Activated CD4-positive, CD25-positive, alpha-beta regulatory T cell treated with anti-CD3 and anti-CD28 coated beads, Interleukin-2, amount 50 U/mL, for 72 hours (primary cell): ENCODE results near the gene ASMTL.
"Not testable (repeated sequence)": the region's sequence is repeated elsewhere in the genome, so short reads cannot be mapped to it uniquely, and the experiment has no call there.

Source experiments
- DNase-seq: peaks from one replicate; pipeline ENCODE4 v3.0.0; 2021

The ASMTL gene

GRCh38 chrX:1452516-1453394, at the start of gene ASMTL:
TSS of gene ASMTL (minus strand) at chrX:1452909. CDS start at chrX:1452840, 69 bp downstream.
- peak; percentile 100 for DNase-seq

DNA sequence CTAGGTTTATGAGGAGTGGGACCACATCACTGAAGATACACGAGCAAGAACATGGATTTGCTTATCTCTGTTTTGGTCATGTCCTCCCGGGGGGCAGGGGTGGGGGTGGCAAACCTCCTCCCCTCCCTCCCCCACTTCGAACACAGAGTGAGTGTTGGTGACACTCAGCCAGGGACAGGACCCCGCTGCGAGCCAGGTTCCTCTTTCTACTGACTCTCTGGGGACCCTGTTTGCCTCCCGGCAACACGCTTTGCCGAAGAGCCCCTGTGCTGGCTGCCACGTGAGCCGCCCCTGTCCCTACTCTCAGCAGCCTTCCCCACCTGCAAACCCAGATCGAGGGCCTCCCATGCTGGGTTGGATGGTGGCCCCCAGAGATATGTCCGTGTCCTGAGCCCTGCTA, 49.5 kb upstream of the ASMTL start:
- DNase-seq: peak; percentile 24

DNA sequence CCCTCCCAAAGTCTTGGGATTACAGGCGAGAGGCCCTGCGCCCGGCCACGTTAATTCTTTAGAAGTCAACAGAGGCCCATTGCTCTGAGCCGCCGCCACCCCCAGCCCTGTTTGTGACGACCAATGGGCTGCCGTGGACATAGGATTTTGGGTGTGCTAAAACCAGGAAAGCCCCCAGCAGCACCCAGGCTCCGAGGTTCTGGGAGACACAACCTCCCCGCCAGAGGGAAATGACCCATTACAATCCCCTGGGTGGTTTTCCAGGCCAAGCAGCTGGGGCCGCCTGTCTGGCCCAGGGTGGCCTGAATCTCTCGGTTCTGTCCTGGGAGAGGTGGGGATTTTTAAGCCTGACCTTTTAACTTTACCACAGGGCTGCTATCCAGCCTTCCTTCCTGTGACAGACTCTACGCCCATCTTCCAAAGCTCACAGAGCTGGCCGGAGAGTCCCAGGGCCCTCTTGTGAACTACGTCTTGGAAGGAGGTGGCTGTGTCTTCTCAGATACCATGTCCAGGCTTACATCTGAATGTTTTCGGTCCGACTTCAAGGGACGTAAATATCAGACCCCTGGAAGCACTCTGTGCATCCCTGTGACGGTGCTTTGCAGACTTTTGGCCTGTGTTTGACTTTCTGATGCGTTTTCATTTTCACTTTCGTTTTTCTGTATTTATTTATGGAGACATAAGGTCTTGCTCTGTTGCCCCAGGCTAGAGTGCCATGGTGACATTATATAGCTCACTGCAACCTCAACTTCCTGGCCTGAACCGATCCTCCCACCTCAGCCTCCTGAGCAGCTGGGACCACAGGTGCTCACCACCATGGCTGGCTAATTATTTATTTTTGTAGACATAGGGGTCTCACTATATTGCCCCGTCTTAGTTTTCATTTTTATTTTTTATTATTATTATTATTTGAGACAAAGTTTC, 48.3 kb upstream of the ASMTL start:
- peak; percentile 32 for DNase-seq

DNA sequence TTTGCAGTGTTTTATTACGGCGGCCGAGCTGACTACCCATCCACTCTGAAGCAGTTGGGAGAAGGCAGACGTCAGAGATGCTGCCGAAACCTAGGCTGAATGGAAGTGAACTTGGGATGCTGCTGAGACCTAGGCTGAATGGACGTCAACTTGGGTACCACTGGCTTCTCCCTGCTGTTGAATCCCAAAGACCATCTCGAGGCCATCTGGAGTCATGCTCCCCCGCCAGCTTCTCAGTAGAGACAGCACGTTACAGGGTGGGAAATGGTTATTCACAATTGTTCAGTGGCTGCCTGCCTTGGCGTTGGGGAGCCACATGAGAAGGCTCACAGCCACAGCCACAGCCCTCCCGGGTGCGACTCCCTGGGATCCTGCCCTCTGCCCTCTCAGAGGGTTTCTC, 43.4 kb upstream of the ASMTL start:
- DNase-seq: no peak

DNA sequence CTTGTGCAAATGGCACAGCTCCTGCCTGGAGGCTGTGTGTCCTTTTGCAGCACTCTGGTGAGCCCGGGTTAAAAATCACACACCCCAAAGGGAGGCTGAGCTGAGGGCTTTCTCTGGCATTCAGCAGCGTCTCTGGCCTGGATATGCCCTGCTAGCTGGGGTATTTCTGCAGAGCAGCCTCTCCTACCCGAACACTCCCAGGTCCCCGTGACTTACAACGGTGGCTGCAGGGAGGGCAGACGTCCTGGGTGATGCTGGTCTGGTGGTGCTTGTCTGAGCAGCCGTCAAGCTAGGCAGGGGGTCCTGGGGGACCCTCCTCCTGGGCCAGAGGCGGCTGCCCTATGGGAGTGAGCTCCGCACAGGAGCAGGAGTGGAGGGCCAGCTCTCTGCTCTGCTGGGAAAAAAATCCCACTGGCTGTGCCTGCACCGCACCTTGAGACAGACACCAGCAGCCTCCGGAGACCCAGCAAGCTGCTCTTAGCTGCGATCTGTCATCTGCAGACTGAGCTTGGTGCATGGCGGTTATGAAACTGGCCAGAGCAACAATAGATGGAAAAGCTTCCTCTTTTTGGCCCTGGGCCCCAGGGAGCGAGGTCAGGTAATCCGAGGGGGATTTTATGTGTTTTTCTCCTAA, 41.3 kb upstream of the ASMTL start:
- DNase-seq: peak; percentile 25

GRCh38 chrX:1493412-1493811, 40.7 kb upstream of the ASMTL start:
- peak; percentile 29 for DNase-seq

GRCh38 chrX:1492421-1493012, 39.8 kb upstream of the ASMTL start:
- DNase-seq: no peak

DNA sequence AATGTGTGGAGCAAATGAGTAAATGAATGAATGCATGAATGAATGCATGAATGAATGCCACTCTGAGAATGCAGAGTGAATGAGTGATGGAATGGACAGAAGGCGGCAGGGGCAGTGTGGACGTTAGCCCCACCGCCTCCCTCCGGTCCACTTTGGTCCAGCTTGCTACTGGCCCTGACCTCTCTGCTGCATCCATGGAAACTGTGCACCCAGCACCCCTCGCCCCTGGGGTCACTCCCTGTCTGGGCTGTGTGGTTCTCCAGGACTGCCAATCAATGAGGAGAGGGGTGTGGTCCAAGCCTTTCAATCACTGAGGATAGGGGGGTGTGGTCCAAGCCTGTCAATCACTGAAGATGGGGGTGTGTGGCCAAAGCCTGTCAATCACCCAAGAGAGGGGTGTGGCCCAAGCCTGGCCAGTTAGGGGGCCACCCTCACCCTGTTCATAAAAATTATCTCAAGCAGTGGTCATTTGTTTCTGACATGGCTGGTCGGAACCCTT, 39.2 kb upstream of the ASMTL start:
- DNase-seq: peak; percentile 63

DNA sequence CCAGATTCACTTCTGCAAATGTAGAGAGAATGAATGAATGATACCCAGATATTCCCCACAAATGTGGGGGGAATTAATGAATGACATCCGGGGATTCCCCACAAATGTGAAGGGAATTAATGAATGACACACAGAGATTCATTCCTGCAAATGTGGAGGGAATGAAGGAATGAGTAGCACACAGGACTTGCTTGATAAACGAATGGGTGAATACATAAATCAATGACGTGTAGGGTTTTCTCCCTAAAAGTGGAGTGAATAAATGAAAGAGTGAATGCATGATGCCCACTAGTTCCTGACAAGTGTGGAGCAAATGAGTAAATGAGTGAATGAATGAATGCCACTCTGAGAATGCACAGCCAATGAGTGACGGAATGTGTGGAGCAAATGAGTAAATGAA, 38.5 kb upstream of the ASMTL start:
- not testable (repeated sequence) for DNase-seq

- DNase-seq: not testable (repeated sequence)
Measured at GRCh38 chrX:1490723-1491122, 38.0 kb upstream of the ASMTL start.

DNA sequence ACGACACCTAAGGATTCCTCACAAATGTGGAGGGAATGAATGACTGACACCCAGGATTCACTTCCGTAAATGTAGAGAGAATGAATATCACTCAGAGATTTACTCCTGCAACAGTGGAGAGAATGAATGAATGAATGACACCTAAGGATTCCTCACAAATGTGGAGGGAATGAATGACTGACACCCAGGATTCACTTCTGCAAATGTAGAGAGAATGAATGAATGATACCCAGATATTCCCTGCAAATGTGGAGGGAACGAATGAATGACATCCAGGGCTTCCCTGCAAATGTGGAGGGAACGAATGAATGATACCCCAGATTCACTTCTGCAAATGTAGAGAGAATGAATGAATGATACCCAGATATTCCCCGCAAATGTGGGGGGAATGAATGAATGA, 36.6 kb upstream of the ASMTL start:
- not testable (repeated sequence) for DNase-seq

DNA sequence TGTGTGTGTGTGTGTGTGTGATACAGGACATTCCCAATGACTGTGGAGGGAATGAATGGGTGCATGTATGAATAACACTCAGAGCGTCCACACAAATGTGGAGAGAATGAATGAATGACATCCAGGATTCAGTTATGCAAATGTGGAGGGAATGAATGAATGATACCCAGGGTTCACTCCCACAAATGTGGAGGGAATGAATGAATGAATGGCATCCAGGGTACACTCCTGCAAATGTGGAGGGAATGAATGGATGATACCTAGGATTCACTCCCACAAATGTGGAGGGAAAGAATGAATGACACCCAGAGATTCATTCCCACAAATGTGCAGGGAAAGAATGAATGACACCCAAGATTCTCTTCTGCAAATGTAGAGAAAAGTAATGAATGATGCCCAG, 36.0 kb upstream of the ASMTL start:
- DNase-seq: no peak

GRCh38 chrX:1488141-1488540, 35.4 kb upstream of the ASMTL start:
- peak; percentile 24 for DNase-seq

DNA sequence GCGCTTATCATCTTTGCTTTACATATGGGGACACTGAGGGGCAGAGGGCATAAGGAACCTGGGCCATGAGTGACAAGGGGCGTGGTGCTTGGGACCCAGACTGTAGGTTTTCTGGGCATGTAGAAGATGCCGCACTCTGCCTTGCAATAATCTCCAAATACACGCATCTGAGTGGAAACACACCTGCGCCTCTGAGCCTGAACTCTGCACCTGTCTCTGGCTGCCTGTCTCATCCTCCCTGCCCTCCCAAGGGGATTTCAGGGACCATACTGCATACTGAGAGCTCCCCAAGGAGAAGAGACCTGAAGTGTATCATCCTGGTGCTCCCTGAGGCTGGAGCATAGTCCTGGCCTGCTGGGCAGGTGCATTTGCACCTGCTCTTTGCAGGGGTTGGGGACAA, 34.7 kb upstream of the ASMTL start:
- DNase-seq: peak; percentile 9

- peak; percentile 22 for DNase-seq
Measured at GRCh38 chrX:1486749-1487361, 34.1 kb upstream of the ASMTL start.

DNA sequence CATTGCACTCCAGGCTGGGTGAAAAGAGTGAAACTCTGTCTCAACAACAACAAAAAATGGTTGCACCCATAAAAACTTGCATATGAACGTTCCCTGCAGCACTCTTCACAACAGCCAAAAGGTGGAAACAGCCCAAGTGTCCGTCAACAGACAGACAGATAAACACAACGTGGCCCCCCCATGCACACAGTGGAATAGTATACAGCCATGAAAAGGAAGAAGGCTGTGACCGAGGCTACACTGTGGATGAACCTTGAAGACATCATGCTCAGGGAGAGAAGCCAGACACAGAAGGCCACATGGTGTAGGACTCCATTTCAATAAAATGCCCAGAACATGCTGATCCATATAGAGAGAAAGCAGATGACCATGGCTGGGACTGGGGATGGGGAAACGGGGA, 33.5 kb upstream of the ASMTL start:
- peak; percentile 13 for DNase-seq

GRCh38 chrX:1485033-1485432, 32.3 kb upstream of the ASMTL start:
- DNase-seq: peak; percentile 9

DNA sequence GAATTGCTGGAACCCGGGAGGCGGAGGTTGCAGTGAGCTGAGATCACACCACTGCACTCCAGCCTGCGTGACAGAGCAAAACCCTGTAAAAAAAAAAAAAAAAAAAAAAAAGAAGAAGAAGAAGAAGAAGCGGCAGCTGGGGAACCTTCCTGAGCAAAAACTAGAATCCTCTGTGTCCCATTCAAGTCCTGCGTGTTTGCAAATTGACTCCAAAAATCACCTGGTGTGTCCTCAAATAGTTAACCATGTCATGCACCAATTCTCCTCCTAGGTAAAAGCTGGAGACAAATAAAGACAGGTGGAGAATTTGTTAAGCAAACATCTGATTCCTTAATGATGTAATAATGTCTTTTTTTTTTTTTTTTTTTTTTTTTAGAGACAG, 31.9 kb upstream of the ASMTL start:
- DNase-seq: no peak

DNA sequence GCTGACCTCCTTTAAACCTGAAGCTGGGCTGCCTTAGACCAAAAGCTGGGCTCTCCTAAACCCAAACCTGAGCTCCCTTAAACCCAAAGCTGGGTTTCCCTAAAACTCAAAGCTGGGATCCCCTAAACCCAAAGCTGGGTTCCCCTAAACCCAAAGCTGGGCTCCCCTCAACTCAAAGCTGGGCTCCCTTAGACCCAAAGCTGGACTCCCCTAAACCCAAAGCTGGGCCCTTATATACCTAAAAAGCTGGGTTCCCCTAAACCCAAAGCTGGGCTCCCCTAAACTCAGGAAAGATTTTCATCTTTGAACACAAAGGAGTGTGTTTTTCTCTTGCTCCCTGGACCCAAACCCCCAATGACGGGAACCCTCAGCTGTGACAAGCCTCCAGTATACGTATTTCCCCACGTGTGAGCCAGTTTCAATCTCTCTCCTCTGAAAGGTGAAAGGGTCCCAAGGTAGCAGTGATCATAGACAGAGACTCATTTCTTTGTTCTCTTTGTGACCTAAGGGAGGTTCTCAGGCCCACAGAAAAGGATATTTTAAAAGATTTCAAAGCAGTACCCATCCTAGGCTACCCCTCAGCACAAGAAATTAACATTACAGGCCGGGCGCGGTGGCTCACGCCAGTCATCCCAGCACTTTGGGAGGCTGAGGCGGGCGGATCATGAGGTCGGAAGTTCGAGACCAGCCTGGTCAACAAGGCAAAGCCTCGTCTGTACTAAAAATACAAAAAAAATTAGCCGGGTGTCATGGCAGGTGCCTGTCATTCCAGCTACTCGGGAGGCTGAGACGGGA, 31.3 kb upstream of the ASMTL start:
- peak; percentile 29 for DNase-seq

DNA sequence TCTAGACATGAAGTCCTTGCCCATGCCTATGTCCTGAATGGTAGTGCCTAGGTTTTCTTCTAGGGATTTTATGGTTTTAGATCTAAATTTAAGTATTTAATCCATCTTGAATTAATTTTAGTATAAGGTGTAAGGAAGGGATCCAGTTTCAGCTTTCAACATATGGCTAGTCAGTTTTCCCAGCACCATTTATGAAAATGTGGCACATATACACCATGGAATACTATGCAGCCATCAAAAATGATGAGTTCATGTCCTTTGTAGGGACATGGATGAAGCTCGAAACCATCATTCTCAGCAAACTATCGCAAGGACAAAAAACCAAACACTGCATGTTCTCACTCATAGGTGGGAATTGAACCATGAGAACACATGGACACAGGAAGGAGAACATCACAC, 29.8 kb upstream of the ASMTL start:
- not testable (repeated sequence) for DNase-seq
